OCI-LY3 (cell line): Measurements from ENCODE around the gene TYW1.
"Not testable (repeated sequence)": the region's sequence is repeated elsewhere in the genome, so short reads cannot be mapped to it uniquely, and the experiment has no call there.

Experiments
- H2AFZ ChIP-seq: fragments of 200-600, 300-600 bp; shearing (Covaris generic); 2 replicates; pipeline ENCODE4 v1.6.0; 2014; ENCODE audit warnings: antibody characterized with exemption, low read depth, low read length
- H3K27ac ChIP-seq: fragments of 200-600, 300-600 bp; sonication (generic); 2 replicates; pipeline ENCODE4 v1.5.1; 2014; ENCODE audit warnings: mild to moderate bottlenecking, low read length, moderate library complexity, mixed read lengths
- H3K27me3 ChIP-seq: fragments of 200-600, 300-600 bp; sonication (generic); 2 replicates; pipeline ENCODE4 v1.6.1; 2014; ENCODE audit warnings: low read depth, low read length, mixed read lengths
- H3K36me3 ChIP-seq: fragments of 200-600, 300-600 bp; sonication (generic); replicated peaks from 2 replicates; pipeline ENCODE3; 2014; ENCODE audit warnings: low read depth, low read length, mixed read lengths
- H3K4me1 ChIP-seq: fragments of 300-600, 200-600 bp; sonication (generic); 2 replicates; pipeline ENCODE4 v1.6.1; 2014; ENCODE audit warnings: low read length, mixed read lengths
- H3K4me2 ChIP-seq: fragments of 200-600, 300-600 bp; sonication (generic); 2 replicates; pipeline ENCODE4 v1.6.1; 2014; ENCODE audit warnings: low read length, mixed read lengths
- H3K4me3 ChIP-seq: fragments of 300-600, 200-600 bp; sonication (generic); 2 replicates; pipeline ENCODE4 v1.5.1; 2014; ENCODE audit warnings: antibody characterized with exemption, mild to moderate bottlenecking, low read length, moderate library complexity
- H3K79me2 ChIP-seq: fragments of 300-600, 200-600 bp; shearing (Covaris generic); 2 replicates; pipeline ENCODE4 v1.6.1; 2014; ENCODE audit warnings: mild to moderate bottlenecking, low read length, mixed read lengths
- H3K9ac ChIP-seq: fragments of 300-600, 200-600 bp; shearing (Covaris generic); 2 replicates; pipeline ENCODE4 v1.6.0; 2014; ENCODE audit warnings: mild to moderate bottlenecking, low read length, moderate library complexity
- H3K9me3 ChIP-seq: fragments of 200-600, 300-600 bp; shearing (Covaris generic); 2 replicates; pipeline ENCODE4 v1.6.1; 2014; ENCODE audit warnings: low read length, mixed read lengths; ENCODE audit not compliant: insufficient read depth
- H4K20me1 ChIP-seq: fragments of 200-600, 300-600 bp; sonication (generic); 2 replicates; pipeline ENCODE4 v1.6.1; 2016; ENCODE audit warnings: low read length, mixed read lengths; ENCODE audit not compliant: insufficient read depth

TYW1 gene

GRCh38 chr7:67189801-67190465 is 193.3 kb downstream of the TYW1 start:
- not testable (repeated sequence) for H3K9ac ChIP-seq, H3K36me3 ChIP-seq, H3K79me2 ChIP-seq, H3K4me3 ChIP-seq, H3K4me1 ChIP-seq, H3K27ac ChIP-seq, H4K20me1 ChIP-seq, H3K27me3 ChIP-seq, H2AFZ ChIP-seq, H3K4me2 ChIP-seq, H3K9me3 ChIP-seq

DNA sequence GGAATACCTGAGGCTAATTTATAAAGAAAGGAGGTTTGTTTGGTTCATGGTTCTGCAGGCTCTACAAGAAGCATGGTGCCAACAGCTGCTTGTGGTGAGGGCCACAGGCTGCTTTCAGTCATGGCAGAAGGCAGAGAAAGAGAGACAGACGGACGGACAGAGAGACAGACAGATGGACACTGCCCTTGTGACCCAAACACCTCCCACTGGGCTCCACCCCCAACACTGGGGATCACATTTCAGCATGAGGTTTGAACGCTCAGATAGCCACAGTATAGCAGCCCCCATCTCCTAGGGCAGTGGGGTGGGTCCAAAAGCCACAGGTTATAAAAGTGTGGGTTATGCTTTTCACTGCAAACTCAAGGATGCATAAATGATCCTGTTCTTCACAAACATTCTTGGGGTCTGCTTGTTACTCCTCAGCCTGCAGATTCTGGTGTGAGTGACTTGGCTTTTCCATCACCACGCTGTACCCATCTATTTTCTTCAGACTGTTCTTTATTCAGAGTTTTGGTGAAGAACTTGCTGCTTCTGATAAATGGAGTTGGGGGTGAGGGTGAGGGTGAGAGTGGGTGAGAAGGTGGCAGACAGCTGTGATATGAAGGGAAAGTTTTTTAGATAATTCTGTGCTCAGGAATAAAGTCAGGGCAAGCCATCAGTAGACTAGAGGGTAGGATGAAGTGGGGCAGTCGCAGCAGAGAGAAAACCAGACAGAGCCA is 194.5 kb downstream of the TYW1 start:
- H3K27ac ChIP-seq, H2AFZ ChIP-seq: not testable (repeated sequence)

GRCh38 chr7:67192123-67192702 is 195.6 kb downstream of the TYW1 start:
- not testable (repeated sequence) for H3K4me1 ChIP-seq, H3K9me3 ChIP-seq, H3K27me3 ChIP-seq, H2AFZ ChIP-seq, H3K9ac ChIP-seq, H3K36me3 ChIP-seq, H3K27ac ChIP-seq, H3K4me3 ChIP-seq, H4K20me1 ChIP-seq, H3K4me2 ChIP-seq, H3K79me2 ChIP-seq

More for the DNA sequence above, 194.5 kb downstream of the TYW1 start:
- not testable (repeated sequence) for H3K4me1 ChIP-seq, H3K9me3 ChIP-seq, H3K27me3 ChIP-seq, H3K4me3 ChIP-seq, H3K36me3 ChIP-seq, H3K9ac ChIP-seq, H4K20me1 ChIP-seq, H3K4me2 ChIP-seq, H3K79me2 ChIP-seq

DNA sequence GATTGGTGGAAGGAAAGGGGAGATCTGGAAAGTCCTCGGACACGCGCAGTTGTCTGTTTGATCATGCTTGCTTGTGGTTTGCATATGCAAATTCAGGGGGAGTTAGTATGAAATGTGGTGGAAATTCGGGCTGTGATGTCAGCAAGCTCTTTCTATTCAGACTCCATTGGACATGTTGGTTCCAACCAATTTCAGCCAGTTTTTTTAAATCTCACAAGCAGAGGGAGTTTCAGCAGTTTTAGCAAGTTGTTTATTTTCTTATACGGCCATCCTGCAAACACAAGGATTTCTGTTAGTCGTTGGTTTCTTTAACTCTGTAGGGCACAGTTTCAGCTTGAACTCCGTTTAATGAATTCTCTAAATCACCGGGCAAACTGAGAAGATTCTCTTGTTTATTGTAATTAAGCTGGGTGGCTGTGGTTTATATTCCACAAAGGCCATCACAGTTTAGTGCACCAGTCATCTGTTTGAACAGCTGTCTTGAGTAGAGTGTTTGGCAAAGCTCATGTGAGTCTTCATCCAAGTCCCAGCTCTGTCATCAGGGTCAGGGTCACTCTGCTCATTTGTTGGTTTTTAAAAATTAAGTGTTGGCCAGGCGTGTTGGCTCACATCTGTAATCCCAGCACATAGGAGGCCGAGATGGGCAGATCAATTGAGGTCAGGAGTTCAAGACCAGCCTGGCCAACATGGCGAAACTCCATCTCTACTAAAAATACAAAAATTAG is 196.4 kb downstream of the TYW1 start:
- H4K20me1 ChIP-seq, H3K4me2 ChIP-seq, H3K27me3 ChIP-seq, H2AFZ ChIP-seq, H3K79me2 ChIP-seq, H3K4me1 ChIP-seq, H3K9me3 ChIP-seq, H3K36me3 ChIP-seq, H3K9ac ChIP-seq, H3K4me3 ChIP-seq, H3K27ac ChIP-seq: not testable (repeated sequence)

DNA sequence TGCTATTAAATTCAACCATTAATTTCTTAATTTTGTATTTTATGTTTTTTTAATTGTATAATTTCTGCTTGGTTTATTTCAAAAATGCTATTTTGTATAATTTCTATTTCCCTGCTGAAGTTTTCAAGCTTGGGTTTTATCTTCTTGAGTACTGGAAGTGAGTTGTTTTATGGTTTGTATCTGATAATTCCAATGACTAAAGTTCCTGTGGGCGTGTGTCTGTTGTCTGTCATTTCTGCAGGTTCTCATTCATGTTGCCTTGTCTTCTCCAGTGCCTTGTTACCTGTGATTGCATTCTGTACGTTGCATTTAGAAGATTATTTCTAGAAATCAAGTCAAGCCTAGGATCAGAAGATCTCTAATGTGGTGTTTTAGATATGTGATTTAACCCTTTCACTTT is 199.5 kb downstream of the TYW1 start:
- H4K20me1 ChIP-seq, H3K36me3 ChIP-seq, H3K4me1 ChIP-seq: not testable (repeated sequence)

DNA sequence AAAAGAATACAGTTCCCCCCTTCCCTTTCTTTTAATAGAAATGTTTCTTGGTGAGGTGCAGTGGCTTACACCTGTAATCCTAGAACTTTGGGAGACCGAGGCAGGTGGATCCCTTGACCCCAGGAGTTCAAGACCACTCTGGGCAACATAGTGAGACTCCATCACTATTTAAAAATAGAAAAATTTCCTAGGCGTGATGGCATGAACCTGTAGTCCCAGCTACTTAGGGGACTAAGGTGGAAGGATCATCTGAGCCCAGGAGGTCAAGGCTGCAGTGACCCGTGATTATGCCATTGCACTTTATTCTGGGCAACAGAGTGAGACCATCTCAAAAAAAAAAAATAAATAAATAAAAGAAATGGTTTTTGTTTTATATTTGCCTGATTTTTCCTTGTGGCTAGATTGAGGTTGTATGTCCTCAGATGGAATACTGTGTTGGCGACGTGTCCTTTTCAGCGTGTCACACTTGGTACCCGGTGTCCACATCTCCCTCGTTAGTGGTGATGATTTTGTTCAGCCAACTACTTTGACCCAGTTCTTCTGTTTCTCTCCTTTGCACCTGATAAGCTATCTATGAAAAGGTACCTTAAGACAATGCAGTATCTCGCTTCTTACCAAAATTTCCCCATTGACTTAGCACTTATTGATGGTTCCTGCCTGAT is 202.4 kb downstream of the TYW1 start:
- H3K27me3 ChIP-seq: not testable (repeated sequence)

More for the DNA sequence above, 199.5 kb downstream of the TYW1 start:
- not testable (repeated sequence) for H3K9ac ChIP-seq, H3K9me3 ChIP-seq, H2AFZ ChIP-seq, H3K27me3 ChIP-seq, H3K79me2 ChIP-seq, H3K27ac ChIP-seq, H3K4me3 ChIP-seq, H3K4me2 ChIP-seq

DNA sequence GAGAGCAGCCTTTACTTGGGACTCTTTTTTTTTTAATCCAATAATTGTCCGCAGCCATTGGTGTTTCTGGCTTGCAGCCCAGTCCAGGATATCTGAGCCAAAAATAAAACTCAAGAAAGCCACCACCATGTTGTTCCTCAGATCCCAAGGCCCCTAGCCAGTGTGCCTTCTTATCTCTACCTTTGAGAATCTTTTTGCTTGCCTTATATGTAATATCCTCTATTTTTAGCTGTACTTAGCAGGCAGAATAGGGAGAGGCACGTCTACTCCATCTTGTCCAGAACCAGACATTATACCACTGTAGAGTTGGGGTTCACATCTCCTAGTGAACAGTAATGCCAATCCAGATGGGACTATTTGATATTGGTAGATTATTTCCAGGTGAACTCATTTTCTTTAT is 209.1 kb downstream of the TYW1 start:
- H3K36me3 ChIP-seq, H4K20me1 ChIP-seq, H2AFZ ChIP-seq, H3K27ac ChIP-seq, H3K4me1 ChIP-seq, H3K4me2 ChIP-seq, H3K4me3 ChIP-seq, H3K9me3 ChIP-seq, H3K27me3 ChIP-seq, H3K79me2 ChIP-seq, H3K9ac ChIP-seq: not testable (repeated sequence)

More for the DNA sequence above, 202.4 kb downstream of the TYW1 start:
- H3K9ac ChIP-seq, H4K20me1 ChIP-seq, H3K79me2 ChIP-seq, H3K36me3 ChIP-seq, H3K9me3 ChIP-seq, H3K4me1 ChIP-seq, H3K4me3 ChIP-seq, H3K4me2 ChIP-seq, H3K27ac ChIP-seq, H2AFZ ChIP-seq: not testable (repeated sequence)
